Activated CD8-positive, alpha-beta T cell treated with anti-CD3 and anti-CD28 coated beads, Interleukin-2, amount 10 ng/mL, durations not matched to agents 7 days and 5 days (primary cell): ENCODE data around the gene ELSPBP1. TPM values are rescaled to one million over a fixed set of nuclear protein-coding genes. Genes with fewer than 3 reads are reported as not detected.

ENCODE experiments used
- ATAC-seq: fragments of 150-1000 bp; cut with Tn5 transposase; one replicate; pipeline ENCODE4 v1.10.0; 2021; ENCODE audit warnings: moderate library complexity
- CTCF ChIA-PET: fragments of 350-600 bp; sonication (Branson Sonifier 250); formaldehyde crosslinking; loops from one replicate; lab custom pipeline; 2021; ENCODE audit warnings: antibody characterized with exemption; lab: Charles Lee
- POLR2A ChIA-PET: fragments of 350-600 bp; sonication (Branson Sonifier 250); formaldehyde crosslinking; loops from one replicate; lab custom pipeline; 2021; ENCODE audit warnings: antibody characterized with exemption; lab: Charles Lee
- DNase-seq: peaks from one replicate; pipeline ENCODE4 v3.0.0-alpha.2; 2020
- H3K27ac Mint-ChIP-seq: one replicate; pipeline ENCODE4 v1.8.0; 2021; ENCODE audit warnings: mild to moderate bottlenecking, mixed read lengths
- H3K27me3 Mint-ChIP-seq: one replicate; pipeline ENCODE4 v1.8.0; 2021; ENCODE audit warnings: low read depth, mixed read lengths
- H3K36me3 Mint-ChIP-seq: one replicate; pipeline ENCODE4 v1.8.0; 2021; ENCODE audit warnings: low read depth, mixed read lengths
- H3K4me1 Mint-ChIP-seq: one replicate; pipeline ENCODE4 v1.8.0; 2021; ENCODE audit warnings: low read depth, mixed read lengths
- H3K4me3 Mint-ChIP-seq: one replicate; pipeline ENCODE4 v1.8.0; 2021; ENCODE audit warnings: mild to moderate bottlenecking, mixed read lengths
- H3K9me3 Mint-ChIP-seq: one replicate; pipeline ENCODE4 v1.8.0; 2022; ENCODE audit warnings: mixed read lengths; ENCODE audit not compliant: insufficient read depth
- total RNA-seq, 2 experiments: library from RNA; stranded (reverse); gene quantifications; one replicate each; pipeline ENCODE4 v1.2.3, GENCODE V29; 2021

ELSPBP1 gene
- total RNA-seq, 2 experiments from 2014 or later, result not detected

GRCh38 chr19:48010932-48011758 lies 16.7 kb downstream of the ELSPBP1 start:
- ChIA-PET POLR2A (no interaction called here), CTCF (no interaction called here)
- no peak for ATAC-seq
- Mint-ChIP-seq H3K4me3 (no peak overlapping the region), H3K9me3 (no peaks in the 10 kb centered on the region), H3K27me3 (no peaks in the 10 kb centered on the region), H3K36me3 (no peaks in the 10 kb centered on the region), H3K4me1 (no peaks in the 10 kb centered on the region), H3K27ac (no peak overlapping the region)
- no peak for DNase-seq

- Mint-ChIP-seq H3K4me3 (no peak overlapping the region), H3K27me3 (peaks cover 13% of the 10 kb centered on the region), H3K27ac (no peak overlapping the region), H3K36me3 (no peaks in the 10 kb centered on the region), H3K9me3 (no peaks in the 10 kb centered on the region), H3K4me1 (no peaks in the 10 kb centered on the region)
- no peak for ATAC-seq
- CTCF ChIA-PET, result no interaction called here
- no peak for DNase-seq
- POLR2A ChIA-PET, result no interaction called here
Observed at GRCh38 chr19:48020686-48021085, 26.3 kb downstream of the ELSPBP1 start.

- DNase-seq (no peak), ATAC-seq (no peak)
- Mint-ChIP-seq H3K4me3 (no peak overlapping the region), H3K36me3 (no peaks in the 10 kb centered on the region), H3K27me3 (peaks cover 14% of the 10 kb centered on the region), H3K27ac (no peak overlapping the region), H3K9me3 (no peaks in the 10 kb centered on the region), H3K4me1 (no peaks in the 10 kb centered on the region)
- POLR2A ChIA-PET, result no interaction called here
- CTCF ChIA-PET, result no interaction called here
Observed at GRCh38 chr19:48023011-48023410, 28.6 kb downstream of the ELSPBP1 start.

GRCh38 chr19:48023518-48023917 lies 29.1 kb downstream of the ELSPBP1 start:
- Mint-ChIP-seq H3K4me3 (no peak overlapping the region), H3K36me3 (no peaks in the 10 kb centered on the region), H3K27ac (no peak overlapping the region), H3K4me1 (no peaks in the 10 kb centered on the region), H3K27me3 (peaks cover 13% of the 10 kb centered on the region), H3K9me3 (no peaks in the 10 kb centered on the region)
- ChIA-PET POLR2A (no interaction called here), CTCF (no interaction called here)
- DNase-seq (no peak), ATAC-seq (no peak)

GRCh38 chr19:48025480-48025879 lies 31.0 kb downstream of the ELSPBP1 start:
- Mint-ChIP-seq H3K9me3 (no peaks in the 10 kb centered on the region), H3K4me1 (peaks cover 6% of the 10 kb centered on the region), H3K4me3 (no peak overlapping the region), H3K27me3 (peaks cover 13% of the 10 kb centered on the region), H3K27ac (no peak overlapping the region), H3K36me3 (no peaks in the 10 kb centered on the region)
- ChIA-PET POLR2A (no interaction called here), CTCF (no interaction called here)
- DNase-seq, result no peak
- ATAC-seq, result no peak

GRCh38 chr19:48029431-48029830 lies 35.0 kb downstream of the ELSPBP1 start:
- H3K36me3 Mint-ChIP-seq, result no peaks in the 10 kb centered on the region
- no peak for ATAC-seq
- peaks cover 11% of the 10 kb centered on the region for H3K27me3 Mint-ChIP-seq
- peaks cover 6% of the 10 kb centered on the region for H3K4me1 Mint-ChIP-seq
- no peaks in the 10 kb centered on the region for H3K9me3 Mint-ChIP-seq
- no peak overlapping the region for H3K27ac Mint-ChIP-seq
- ChIA-PET POLR2A (no interaction called here), CTCF (no interaction called here)
- no peak for DNase-seq
- no peak overlapping the region for H3K4me3 Mint-ChIP-seq

GRCh38 chr19:48030073-48030472 lies 35.6 kb downstream of the ELSPBP1 start:
- Mint-ChIP-seq H3K36me3 (no peaks in the 10 kb centered on the region), H3K4me1 (peaks cover 6% of the 10 kb centered on the region), H3K27me3 (peaks cover 8% of the 10 kb centered on the region), H3K4me3 (no peak overlapping the region), H3K27ac (no peak overlapping the region), H3K9me3 (no peaks in the 10 kb centered on the region)
- DNase-seq, result no peak
- no peak for ATAC-seq
- ChIA-PET POLR2A (no interaction called here), CTCF (no interaction called here)

- Mint-ChIP-seq H3K27me3 (no peaks in the 10 kb centered on the region), H3K4me3 (no peak overlapping the region), H3K4me1 (peaks cover 6% of the 10 kb centered on the region), H3K36me3 (no peaks in the 10 kb centered on the region), H3K27ac (no peak overlapping the region), H3K9me3 (peaks cover 4% of the 10 kb centered on the region)
- DNase-seq (no peak), ATAC-seq (no peak)
- CTCF ChIA-PET, result no interaction called here
- POLR2A ChIA-PET, result no interaction called here
Observed at GRCh38 chr19:48033604-48034003, 39.2 kb downstream of the ELSPBP1 start.

- POLR2A ChIA-PET, result no interaction called here
- Mint-ChIP-seq H3K4me1 (no peaks in the 10 kb centered on the region), H3K4me3 (no peak overlapping the region)
Observed at GRCh38 chr19:48036765-48037164, 42.3 kb downstream of the ELSPBP1 start.

GRCh38 chr19:48041877-48042580 lies 47.6 kb downstream of the ELSPBP1 start:
- DNase-seq (no peak), ATAC-seq (no peak)
- Mint-ChIP-seq H3K4me1 (no peaks in the 10 kb centered on the region), H3K27ac (no peak overlapping the region), H3K9me3 (no peaks in the 10 kb centered on the region), H3K27me3 (no peaks in the 10 kb centered on the region), H3K4me3 (no peak overlapping the region), H3K36me3 (no peaks in the 10 kb centered on the region)
- CTCF ChIA-PET, result interaction anchor here (0.6 kb wide), 1 partner anchor 227 kb away, joined by 3 read pairs; no protein-coding TSS in a partner anchor
- POLR2A ChIA-PET, result no interaction called here

More at GRCh38 chr19:48036765-48037164, 42.3 kb downstream of the ELSPBP1 start:
- no peak for DNase-seq
- ATAC-seq, result no peak
- Mint-ChIP-seq H3K36me3 (no peaks in the 10 kb centered on the region), H3K27me3 (no peaks in the 10 kb centered on the region), H3K27ac (no peak overlapping the region), H3K9me3 (peaks cover 4% of the 10 kb centered on the region)
- CTCF ChIA-PET, result interaction anchor here (0.9 kb wide), 1 partner anchor 66 kb away, joined by 3 read pairs; no protein-coding TSS in a partner anchor

GRCh38 chr19:48043675-48044258 lies 49.3 kb downstream of the ELSPBP1 start, which contains the start of gene CABP5:
TSS of gene CABP5 (minus strand) at chr19:48044079. CDS start at chr19:48043922, 157 bp downstream.
- ChIA-PET POLR2A (no interaction called here), CTCF (no interaction called here)
- Mint-ChIP-seq H3K4me3 (no peak within 1 kb of the TSS), H3K36me3 (no peaks in the 10 kb centered on the region), H3K27me3 (no peaks in the 10 kb centered on the region), H3K27ac (no peak within 1 kb of the TSS), H3K9me3 (no peaks in the 10 kb centered on the region), H3K4me1 (no peaks in the 10 kb centered on the region)
- no peak for ATAC-seq
- no peak for DNase-seq

GRCh38 chr19:48044561-48044960 lies 50.1 kb downstream of the ELSPBP1 start:
- DNase-seq (no peak), ATAC-seq (no peak)
- Mint-ChIP-seq H3K4me1 (no peaks in the 10 kb centered on the region), H3K9me3 (no peaks in the 10 kb centered on the region), H3K4me3 (no peak overlapping the region), H3K27me3 (no peaks in the 10 kb centered on the region), H3K36me3 (no peaks in the 10 kb centered on the region), H3K27ac (no peak overlapping the region)
- ChIA-PET POLR2A (no interaction called here), CTCF (no interaction called here)
